HepG2 (cell line): ENCODE data around the gene KLHDC4. TPM values are rescaled to one million over a fixed set of nuclear protein-coding genes. Genes with fewer than 3 reads are reported as not detected.

Experiments used
- ATAD3A ChIP-seq: sonication (generic); formaldehyde crosslinking; IDR thresholded peaks from 2 replicates; pipeline ENCODE4 v1.4.0; 2020; ENCODE audit warnings: missing genetic modification reagents
- ATF1 ChIP-seq: IDR thresholded peaks from 2 replicates; pipeline ENCODE4 v1.6.1; 2016; ENCODE audit warnings: mild to moderate bottlenecking, control low read depth
- CENPT ChIP-seq: sonication (generic); formaldehyde crosslinking; IDR thresholded peaks from 2 replicates; pipeline ENCODE4 v1.8.0; 2022; ENCODE audit warnings: low read depth, mild to moderate bottlenecking, moderate library complexity, missing genetic modification reagents
- CHCHD3 ChIP-seq: sonication (generic); formaldehyde crosslinking; IDR thresholded peaks from 2 replicates; pipeline ENCODE4 v1.8.0; 2022; ENCODE audit warnings: mild to moderate bottlenecking, missing genetic modification reagents, moderate library complexity
- FOXO4 ChIP-seq: sonication (generic); formaldehyde crosslinking; conservative IDR thresholded peaks from 2 replicates; pipeline ENCODE4 v1.8.1; 2023; ENCODE audit warnings: missing genetic modification reagents
- HNF4A ChIP-seq: sonication (generic); formaldehyde crosslinking; IDR thresholded peaks from 2 replicates; pipeline ENCODE4 v1.4.0; 2020; ENCODE audit warnings: missing genetic modification reagents
- KLF15 ChIP-seq: sonication (generic); formaldehyde crosslinking; IDR thresholded peaks from 2 replicates; pipeline ENCODE4 v1.8.1; 2023; ENCODE audit warnings: borderline replicate concordance, mild to moderate bottlenecking, inconsistent platforms, missing genetic modification reagents, mixed read lengths
- MAF1 ChIP-seq: sonication (generic); formaldehyde crosslinking; IDR thresholded peaks from 2 replicates; pipeline ENCODE4 v1.5.0; 2020; ENCODE audit warnings: missing genetic modification reagents, borderline replicate concordance
- MXI1 ChIP-seq: IDR thresholded peaks from 3 replicates; pipeline ENCODE4 v1.6.1; 2012; ENCODE audit warnings: low read depth, low read length, inconsistent platforms, borderline replicate concordance
- NONO ChIP-seq, 2 experiments: fragments of 450-650 bp in 1 of 2; sonication (generic) in 1 of 2; formaldehyde crosslinking in 1 of 2; IDR thresholded peaks in 1 of 2; conservative IDR thresholded peaks in 1 of 2; 2 replicates each; pipeline versions ENCODE4 v1.6.1 to v1.8.0; 2017 to 2022; ENCODE audit warnings: mild to moderate bottlenecking in 1 of 2, missing genetic modification reagents in 1 of 2, moderate library complexity in 1 of 2
- RBFOX2 ChIP-seq: fragments of 200-400 bp; formaldehyde crosslinking; IDR thresholded peaks from 2 replicates; pipeline ENCODE4 v1.6.1; 2017; ENCODE audit warnings: low read depth, mild to moderate bottlenecking, low read length
- SAP130 ChIP-seq: IDR thresholded peaks from 2 replicates; pipeline ENCODE4 v1.6.1; 2016; ENCODE audit warnings: low read depth
- SNAPC5 ChIP-seq: sonication (generic); formaldehyde crosslinking; IDR thresholded peaks from 2 replicates; pipeline ENCODE4 v1.8.1; 2023; ENCODE audit warnings: mild to moderate bottlenecking, missing genetic modification reagents, borderline replicate concordance
- TRIM24 ChIP-seq: sonication (generic); formaldehyde crosslinking; IDR thresholded peaks from 2 replicates; pipeline ENCODE4 v1.8.0; 2022; ENCODE audit warnings: mild to moderate bottlenecking, missing genetic modification reagents
- ZFP37 ChIP-seq: sonication (generic); formaldehyde crosslinking; IDR thresholded peaks from 2 replicates; pipeline ENCODE4 v1.4.0; 2020; ENCODE audit warnings: missing genetic modification reagents, borderline replicate concordance
- ZFP62 ChIP-seq: sonication (generic); formaldehyde crosslinking; IDR thresholded peaks from 2 replicates; pipeline ENCODE4 v1.4.0; 2020; ENCODE audit warnings: missing genetic modification reagents
- ZIK1 ChIP-seq: sonication (generic); formaldehyde crosslinking; IDR thresholded peaks from 2 replicates; pipeline ENCODE4 v1.5.0; 2020; ENCODE audit warnings: mild to moderate bottlenecking, low read depth, missing genetic modification reagents, borderline replicate concordance
- ZNF546 ChIP-seq: sonication (generic); formaldehyde crosslinking; conservative IDR thresholded peaks from 2 replicates; pipeline ENCODE4 v1.8.1; 2023; ENCODE audit warnings: mild to moderate bottlenecking, missing genetic modification reagents
- ZNF564 ChIP-seq: sonication (generic); formaldehyde crosslinking; IDR thresholded peaks from 2 replicates; pipeline ENCODE4 v1.8.1; 2023; ENCODE audit warnings: mild to moderate bottlenecking, missing genetic modification reagents
- ZNF597 ChIP-seq: sonication (generic); formaldehyde crosslinking; IDR thresholded peaks from 2 replicates; pipeline ENCODE4 v1.5.0; 2020; ENCODE audit warnings: missing genetic modification reagents
- ZNF713 ChIP-seq: sonication (generic); formaldehyde crosslinking; IDR thresholded peaks from 2 replicates; pipeline ENCODE4 v1.4.0; 2020; ENCODE audit warnings: mild to moderate bottlenecking, missing genetic modification reagents
- ZNF747 ChIP-seq: sonication (generic); formaldehyde crosslinking; IDR thresholded peaks from 2 replicates; pipeline ENCODE4 v1.8.1; 2023; ENCODE audit warnings: missing genetic modification reagents, mild to moderate bottlenecking, borderline replicate concordance
- polyA plus RNA-seq, 8 experiments: library from polyadenylated mRNA; depleted of rRNA in 3 of 8; stranded (reverse) in 7 of 8; unstranded in 1 of 8; fragments of >200 nt; fragmentation: Illumina TruSeq in 4 of 8; extraction: Trizol in 4 of 8; gene quantifications; 2 replicates each; pipeline versions ENCODE4 v1.2.1 to v1.2.3, GENCODE V29; 2011 to 2016; ENCODE audit warnings: low read depth in 4 of 8, missing spikeins in 1 of 8, mixed read lengths in 1 of 8; ENCODE audit not compliant: insufficient read depth in 1 of 8
- total RNA-seq, 5 experiments: library from RNA; depleted of rRNA; stranded (reverse); fragments of >200 nt; fragmentation: Illumina TruSeq; extraction: Trizol; gene quantifications; 2 replicates each; pipeline ENCODE4 v1.2.3, GENCODE V29; 2016; ENCODE audit warnings: low read depth in 1 of 5
- TF ChIP-seq, protein P1 (sequence below): sonication (generic); formaldehyde crosslinking; IDR thresholded peaks from 2 replicates; pipeline ENCODE4 v1.4.0; 2020; ENCODE audit warnings: missing genetic modification reagents; ENCODE audit errors: not compliant biosample characterization
- TF ChIP-seq, protein P2 (sequence below): sonication (generic); formaldehyde crosslinking; IDR thresholded peaks from 2 replicates; pipeline ENCODE4 v1.5.0; 2020; ENCODE audit warnings: mild to moderate bottlenecking, missing genetic modification reagents

Gene KLHDC4
- total and polyA plus RNA-seq, 2 of the 13 experiments (the other 11 are each of a cell fraction or from before 2014, with no cell fraction given): 18.7 to 31.8 TPM

GRCh38 chr16:87765776-87766484 lies at the start of gene KLHDC4 (continued):
- no peak for TF ChIP-seq ZNF597
- peak; percentile 98 for TF ChIP-seq ATF1 (CRISPR knock-in tag)
- TF ChIP-seq RBFOX2: peak; percentile 99
- TF ChIP-seq MAF1 (CRISPR knock-in tag): peak; percentile 85; the same call in 1 of the 2 replicates
- TF ChIP-seq MXI1: peak; percentile 95; the same call in 1 of the 3 replicates
- TF ChIP-seq ATAD3A (CRISPR knock-in tag): no peak
- TF ChIP-seq ZIK1 (CRISPR knock-in tag): 0 out of 2 replicates have a peak, but pooled peaks have one; percentile 75
- no peak for TF ChIP-seq NONO (IDR thresholded peaks at IDR 0.05)
- TF ChIP-seq NONO (CRISPR knock-in tag; conservative IDR thresholded peaks at IDR 0.05): peak; percentile 83
- TF ChIP-seq SNAPC5 (CRISPR knock-in tag): 0 out of 2 replicates have a peak, but pooled peaks have one; percentile 59
- peak; percentile 100 for TF ChIP-seq SAP130 (CRISPR knock-in tag)
- TF ChIP-seq, protein P1, sequence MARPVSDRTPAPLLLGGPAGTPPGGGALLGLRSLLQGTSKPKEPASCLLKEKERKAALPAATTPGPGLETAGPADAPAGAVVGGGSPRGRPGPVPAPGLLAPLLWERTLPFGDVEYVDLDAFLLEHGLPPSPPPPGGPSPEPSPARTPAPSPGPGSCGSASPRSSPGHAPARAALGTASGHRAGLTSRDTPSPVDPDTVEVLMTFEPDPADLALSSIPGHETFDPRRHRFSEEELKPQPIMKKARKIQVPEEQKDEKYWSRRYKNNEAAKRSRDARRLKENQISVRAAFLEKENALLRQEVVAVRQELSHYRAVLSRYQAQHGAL (CRISPR knock-in tag): peak; percentile 42
- TF ChIP-seq ZFP62 (CRISPR knock-in tag): no peak
- 0 out of 2 replicates have a peak, but pooled peaks have one; percentile 25 for TF ChIP-seq HNF4A (CRISPR knock-in tag)
- TF ChIP-seq CHCHD3 (CRISPR knock-in tag): 0 out of 2 replicates have a peak, but pooled peaks have one; percentile 44
- no peak for TF ChIP-seq FOXO4
- TF ChIP-seq TRIM24 (CRISPR knock-in tag): no peak
- peak; percentile 66; the same call in 1 of the 2 replicates for TF ChIP-seq ZNF713 (CRISPR knock-in tag)
- peak; percentile 34 for TF ChIP-seq ZNF747 (CRISPR knock-in tag)
- TF ChIP-seq CENPT (CRISPR knock-in tag): no peak
- 0 out of 2 replicates have a peak, but pooled peaks have one; percentile 33 for TF ChIP-seq ZFP37 (CRISPR knock-in tag)
- no peak for TF ChIP-seq KLF15 (CRISPR knock-in tag)
- TF ChIP-seq, protein P2, sequence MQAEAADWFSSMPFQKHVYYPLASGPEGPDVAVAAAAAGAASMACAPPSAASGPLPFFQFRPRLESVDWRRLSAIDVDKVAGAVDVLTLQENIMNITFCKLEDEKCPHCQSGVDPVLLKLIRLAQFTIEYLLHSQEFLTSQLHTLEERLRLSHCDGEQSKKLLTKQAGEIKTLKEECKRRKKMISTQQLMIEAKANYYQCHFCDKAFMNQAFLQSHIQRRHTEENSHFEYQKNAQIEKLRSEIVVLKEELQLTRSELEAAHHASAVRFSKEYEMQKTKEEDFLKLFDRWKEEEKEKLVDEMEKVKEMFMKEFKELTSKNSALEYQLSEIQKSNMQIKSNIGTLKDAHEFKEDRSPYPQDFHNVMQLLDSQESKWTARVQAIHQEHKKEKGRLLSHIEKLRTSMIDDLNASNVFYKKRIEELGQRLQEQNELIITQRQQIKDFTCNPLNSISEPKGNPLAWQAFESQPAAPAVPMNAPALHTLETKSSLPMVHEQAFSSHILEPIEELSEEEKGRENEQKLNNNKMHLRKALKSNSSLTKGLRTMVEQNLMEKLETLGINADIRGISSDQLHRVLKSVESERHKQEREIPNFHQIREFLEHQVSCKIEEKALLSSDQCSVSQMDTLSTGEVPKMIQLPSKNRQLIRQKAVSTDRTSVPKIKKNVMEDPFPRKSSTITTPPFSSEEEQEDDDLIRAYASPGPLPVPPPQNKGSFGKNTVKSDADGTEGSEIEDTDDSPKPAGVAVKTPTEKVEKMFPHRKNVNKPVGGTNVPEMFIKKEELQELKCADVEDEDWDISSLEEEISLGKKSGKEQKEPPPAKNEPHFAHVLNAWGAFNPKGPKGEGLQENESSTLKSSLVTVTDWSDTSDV (CRISPR knock-in tag): no peak; the same call in 1 of the 2 replicates
- TF ChIP-seq ZNF546: no peak
- no peak for TF ChIP-seq ZNF564
